MM.1S (cell line): ENCODE data around the gene CHURC1.

ENCODE experiments used
- CTCF ChIP-seq: fragments of 300-600 bp; sonication (generic); IDR thresholded peaks from 2 replicates; pipeline ENCODE4 v1.5.1; 2016; ENCODE audit warnings: antibody characterized with exemption, low read length, mixed read lengths
- EZH2 ChIP-seq: fragments of 300-600 bp; sonication (generic); optimal IDR thresholded peaks from 2 replicates; pipeline ENCODE3; 2017; ENCODE audit warnings: low read depth, mild to moderate bottlenecking, antibody characterized with exemption, low read length, mixed read lengths

GRCh38 chr14:64873506-64874219 lies 40.6 kb upstream of the CHURC1 start:
- TF ChIP-seq CTCF: no peak
- TF ChIP-seq EZH2: no peak
